ENCODE data around the gene CPVL. TPM values are rescaled to one million over a fixed set of nuclear protein-coding genes. Genes with fewer than 3 reads are reported as not detected.

The CPVL gene
- total RNA-seq, 1 donor from 2014 or later = 22.1 TPM

DNA sequence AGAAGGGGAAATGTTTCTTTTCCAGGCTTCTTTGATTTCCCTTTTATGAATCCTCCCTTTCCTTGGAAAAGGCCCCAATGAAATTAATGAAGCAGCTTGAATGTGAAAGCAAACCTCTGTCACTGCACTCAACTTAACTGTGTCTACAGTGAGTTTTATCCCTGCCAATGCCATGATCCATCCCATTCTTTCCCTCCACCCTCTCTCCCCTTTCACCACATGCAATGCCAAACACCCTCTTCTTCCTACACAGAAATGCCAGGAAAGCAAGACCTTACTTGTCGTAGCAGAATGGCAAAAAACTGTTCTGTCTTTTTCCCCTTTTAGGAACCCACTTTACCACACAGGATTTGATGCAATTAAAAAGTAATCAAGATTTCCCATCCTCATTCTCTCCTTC, 140.9 kb downstream of the CPVL start:
- Mint-ChIP-seq H3K27me3 (no peaks in the 10 kb centered on the region), H3K9me3 (ENCODE audit: low read depth) (peaks cover 10% of the 10 kb centered on the region), H3K36me3 (ENCODE audit: insufficient read depth) (peaks cover 5% of the 10 kb centered on the region), H3K4me1 (ENCODE audit: low read depth) (no peaks in the 10 kb centered on the region), H3K27ac (no peak overlapping the region), H3K4me3 (ENCODE audit: low read depth) (no peak overlapping the region)
- DNase-seq (ENCODE audit: low spot score, unreplicated experiment) = no peak
- TF ChIP-seq, protein P1, sequence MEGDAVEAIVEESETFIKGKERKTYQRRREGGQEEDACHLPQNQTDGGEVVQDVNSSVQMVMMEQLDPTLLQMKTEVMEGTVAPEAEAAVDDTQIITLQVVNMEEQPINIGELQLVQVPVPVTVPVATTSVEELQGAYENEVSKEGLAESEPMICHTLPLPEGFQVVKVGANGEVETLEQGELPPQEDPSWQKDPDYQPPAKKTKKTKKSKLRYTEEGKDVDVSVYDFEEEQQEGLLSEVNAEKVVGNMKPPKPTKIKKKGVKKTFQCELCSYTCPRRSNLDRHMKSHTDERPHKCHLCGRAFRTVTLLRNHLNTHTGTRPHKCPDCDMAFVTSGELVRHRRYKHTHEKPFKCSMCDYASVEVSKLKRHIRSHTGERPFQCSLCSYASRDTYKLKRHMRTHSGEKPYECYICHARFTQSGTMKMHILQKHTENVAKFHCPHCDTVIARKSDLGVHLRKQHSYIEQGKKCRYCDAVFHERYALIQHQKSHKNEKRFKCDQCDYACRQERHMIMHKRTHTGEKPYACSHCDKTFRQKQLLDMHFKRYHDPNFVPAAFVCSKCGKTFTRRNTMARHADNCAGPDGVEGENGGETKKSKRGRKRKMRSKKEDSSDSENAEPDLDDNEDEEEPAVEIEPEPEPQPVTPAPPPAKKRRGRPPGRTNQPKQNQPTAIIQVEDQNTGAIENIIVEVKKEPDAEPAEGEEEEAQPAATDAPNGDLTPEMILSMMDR (IDR thresholded peaks at IDR 0.05; ENCODE audit: unreplicated experiment) = no peak

DNA sequence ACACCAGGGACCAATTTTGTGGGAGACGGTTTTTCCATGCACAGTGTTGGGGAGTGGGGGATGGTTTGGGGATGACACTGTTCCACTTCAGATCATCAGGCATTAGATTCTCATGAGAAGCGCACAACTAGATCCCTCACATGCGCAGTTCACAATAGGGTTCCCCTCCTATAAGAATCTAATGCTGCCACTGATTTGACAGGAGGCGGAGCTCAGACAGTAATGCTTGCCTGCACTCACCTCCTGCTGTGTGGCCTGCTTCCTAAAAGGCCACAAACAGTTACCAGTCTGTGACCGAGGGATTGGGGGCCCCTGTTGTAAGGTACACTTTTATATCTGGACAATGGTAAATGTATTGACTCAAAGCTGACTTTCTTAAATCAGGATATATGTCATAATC, 142.6 kb downstream of the CPVL start:
- peaks cover 14% of the 10 kb centered on the region for H3K9me3 Mint-ChIP-seq (ENCODE audit: low read depth)
- H3K36me3 Mint-ChIP-seq (ENCODE audit: insufficient read depth) = peaks cover 5% of the 10 kb centered on the region
- H3K4me1 Mint-ChIP-seq (ENCODE audit: low read depth) = peaks cover 2% of the 10 kb centered on the region
- TF ChIP-seq, protein P1 (IDR thresholded peaks at IDR 0.05; ENCODE audit: unreplicated experiment) = no peak
- DNase-seq (ENCODE audit: low spot score, unreplicated experiment) = no peak
- no peak overlapping the region for H3K4me3 Mint-ChIP-seq (ENCODE audit: low read depth)
- no peaks in the 10 kb centered on the region for H3K27me3 Mint-ChIP-seq
- H3K27ac Mint-ChIP-seq = no peak overlapping the region

DNA sequence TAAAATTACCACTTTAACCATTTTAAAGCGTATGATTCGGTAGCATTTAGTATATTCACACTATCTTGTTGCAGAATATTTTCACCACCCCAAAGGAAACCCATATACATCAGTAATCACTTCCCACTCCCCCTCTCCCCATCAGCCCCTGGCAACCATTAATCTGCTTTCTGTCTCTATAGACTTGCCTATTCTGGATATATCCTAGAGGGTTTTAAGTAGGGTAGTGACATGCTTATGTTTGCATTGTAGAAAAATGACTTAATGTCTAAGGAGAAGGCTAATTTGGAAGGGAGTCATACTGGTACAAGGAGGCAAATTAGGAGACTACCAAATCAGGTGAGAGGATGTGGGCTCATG, 145.6 kb downstream of the CPVL start:
- TF ChIP-seq, protein P1 (IDR thresholded peaks at IDR 0.05; ENCODE audit: unreplicated experiment) = no peak
- no peak overlapping the region for H3K27ac Mint-ChIP-seq
- H3K4me3 Mint-ChIP-seq (ENCODE audit: low read depth) = no peak overlapping the region
- peaks cover 4% of the 10 kb centered on the region for H3K36me3 Mint-ChIP-seq (ENCODE audit: insufficient read depth)
- peaks cover 9% of the 10 kb centered on the region for H3K9me3 Mint-ChIP-seq (ENCODE audit: low read depth)
- no peaks in the 10 kb centered on the region for H3K27me3 Mint-ChIP-seq
- no peak for DNase-seq (ENCODE audit: low spot score, unreplicated experiment)
- peaks cover 20% of the 10 kb centered on the region for H3K4me1 Mint-ChIP-seq (ENCODE audit: low read depth)

DNA sequence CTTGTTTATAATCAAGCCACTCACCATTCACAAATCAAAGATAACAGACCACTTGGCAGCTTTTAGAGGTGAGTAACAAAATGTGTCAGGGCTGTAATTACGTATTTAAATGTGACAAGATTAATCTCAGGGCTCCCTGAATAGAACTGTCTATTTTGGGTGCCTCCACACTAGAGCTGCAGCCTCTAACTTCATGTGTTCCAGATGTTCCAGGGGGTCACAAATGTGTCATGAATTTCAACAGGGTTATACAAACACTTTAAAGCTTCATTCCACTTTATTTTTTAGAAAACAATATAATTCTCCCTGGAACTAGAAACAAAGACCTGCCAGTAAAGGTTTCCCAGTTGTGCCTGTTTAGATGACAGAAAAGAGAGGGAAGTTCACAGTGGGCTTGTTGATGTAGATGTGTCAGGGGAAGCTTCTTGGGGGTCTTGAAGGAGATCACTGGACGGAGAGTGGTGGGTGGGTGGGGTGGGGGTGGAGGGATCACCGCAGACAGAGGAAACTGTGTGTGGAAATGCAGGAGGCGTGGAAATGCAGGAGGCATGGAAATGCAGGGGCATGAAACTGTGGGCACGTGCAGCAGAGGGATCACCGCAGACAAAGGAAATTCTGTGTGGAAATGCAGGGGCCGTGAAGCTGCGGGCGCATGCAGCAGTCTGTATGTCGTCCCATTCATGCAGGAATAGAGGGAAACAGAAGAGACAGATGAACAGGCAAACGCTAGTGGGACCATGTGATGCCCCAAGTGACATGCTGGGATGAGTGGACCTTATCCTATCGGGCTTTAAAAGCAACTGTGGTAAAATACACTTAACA, 146.2 kb downstream of the CPVL start:
- H3K4me1 Mint-ChIP-seq (ENCODE audit: low read depth) = peaks cover 20% of the 10 kb centered on the region
- H3K36me3 Mint-ChIP-seq (ENCODE audit: insufficient read depth) = no peaks in the 10 kb centered on the region
- H3K4me3 Mint-ChIP-seq (ENCODE audit: low read depth) = no peak overlapping the region
- no peaks in the 10 kb centered on the region for H3K27me3 Mint-ChIP-seq
- TF ChIP-seq, protein P1 (IDR thresholded peaks at IDR 0.05; ENCODE audit: unreplicated experiment) = no peak
- H3K27ac Mint-ChIP-seq = no peak overlapping the region
- no peak for DNase-seq (ENCODE audit: low spot score, unreplicated experiment)
- H3K9me3 Mint-ChIP-seq (ENCODE audit: low read depth) = peaks cover 4% of the 10 kb centered on the region

DNA sequence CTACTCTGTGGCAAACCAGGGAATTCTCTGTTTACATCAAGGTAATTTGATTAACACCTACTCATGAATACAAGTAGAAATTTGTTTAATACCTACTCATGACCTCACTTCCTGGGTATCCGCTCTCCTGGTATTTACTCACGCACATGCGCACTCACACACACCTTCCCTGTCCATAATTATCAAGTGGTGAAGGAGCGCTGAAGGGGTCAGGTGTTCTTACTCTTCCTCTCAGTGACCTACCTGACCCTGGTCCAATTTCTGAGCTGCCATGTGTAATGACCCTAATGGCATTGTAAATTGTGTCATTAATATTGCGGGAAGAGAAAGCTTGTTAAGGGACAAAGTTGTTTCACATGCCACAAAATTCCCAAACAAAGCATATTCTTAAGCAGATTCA, 146.9 kb downstream of the CPVL start:
- TF ChIP-seq, protein P1 (IDR thresholded peaks at IDR 0.05; ENCODE audit: unreplicated experiment) = no peak
- Mint-ChIP-seq H3K27ac (peak overlapping the region; percentile 62), H3K4me1 (ENCODE audit: low read depth) (peaks cover 20% of the 10 kb centered on the region), H3K4me3 (ENCODE audit: low read depth) (no peak overlapping the region), H3K9me3 (ENCODE audit: low read depth) (peaks cover 4% of the 10 kb centered on the region), H3K36me3 (ENCODE audit: insufficient read depth) (no peaks in the 10 kb centered on the region), H3K27me3 (no peaks in the 10 kb centered on the region)
- no peak for DNase-seq (ENCODE audit: low spot score, unreplicated experiment)

All from progenitor cell of endocrine pancreas (in vitro differentiated cells).